ENCODE results near the gene PKN3.
"Not testable (repeated sequence)": the region's sequence is repeated elsewhere in the genome, so short reads cannot be mapped to it uniquely, and the experiment has no call there.

Gene PKN3

DNA sequence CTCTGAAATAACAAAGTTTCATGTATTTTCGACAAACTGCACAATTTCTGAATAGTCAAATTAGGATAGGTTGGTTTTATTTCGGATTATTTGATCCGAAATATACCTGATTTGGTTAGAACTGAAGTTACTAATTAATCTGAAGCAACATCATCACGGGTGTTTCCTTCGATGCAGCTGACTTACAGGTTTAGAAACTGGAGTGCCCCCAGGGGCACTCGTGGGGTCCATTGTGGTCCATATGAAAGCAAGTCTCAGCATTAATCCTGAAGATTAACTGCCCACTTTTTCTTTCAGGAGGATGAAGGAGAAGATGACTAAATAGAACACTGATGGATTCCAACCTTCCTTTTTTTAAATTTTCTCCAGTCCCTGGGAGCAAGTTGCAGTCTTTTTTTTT is 8.0 kb upstream of the PKN3 start:
- no peak for DNase-seq

DNA sequence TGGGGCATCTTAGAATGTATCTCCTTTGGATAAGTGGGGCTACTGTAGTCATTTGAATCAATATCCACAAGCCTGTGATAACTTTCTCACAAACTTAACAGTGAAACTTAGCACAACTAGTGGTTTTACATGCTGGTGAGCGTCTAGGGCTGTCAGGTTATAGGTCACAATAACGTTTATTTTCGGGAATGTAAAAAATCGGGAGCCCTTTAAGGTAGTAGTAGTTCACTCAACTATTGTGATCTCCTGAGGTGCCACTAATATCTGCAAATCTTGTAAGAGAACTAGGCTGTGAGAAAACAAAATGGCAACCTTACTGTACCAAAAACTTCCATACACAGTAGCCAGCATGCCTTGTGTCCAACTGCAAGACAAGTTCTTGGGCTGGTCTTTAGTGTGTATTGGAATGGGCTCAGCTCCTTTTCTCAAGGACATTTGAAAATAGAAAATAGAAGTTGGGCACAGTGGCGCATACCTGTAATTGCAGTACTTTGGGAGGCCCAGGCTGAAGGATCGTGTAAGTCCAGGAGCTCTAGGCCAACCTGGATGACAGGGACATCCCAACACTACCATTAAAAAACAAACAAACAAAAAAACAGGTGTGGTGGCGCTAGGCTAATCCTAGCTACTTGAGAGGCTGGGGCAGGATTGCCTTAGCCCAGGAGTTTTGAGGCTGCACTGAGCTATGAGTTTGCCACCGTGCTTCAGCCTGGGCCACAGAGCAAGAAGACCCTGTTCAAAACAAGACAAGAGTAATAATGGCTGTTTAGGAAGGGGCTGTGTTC is 5.2 kb upstream of the PKN3 start:
- DNase-seq, result no peak

DNA sequence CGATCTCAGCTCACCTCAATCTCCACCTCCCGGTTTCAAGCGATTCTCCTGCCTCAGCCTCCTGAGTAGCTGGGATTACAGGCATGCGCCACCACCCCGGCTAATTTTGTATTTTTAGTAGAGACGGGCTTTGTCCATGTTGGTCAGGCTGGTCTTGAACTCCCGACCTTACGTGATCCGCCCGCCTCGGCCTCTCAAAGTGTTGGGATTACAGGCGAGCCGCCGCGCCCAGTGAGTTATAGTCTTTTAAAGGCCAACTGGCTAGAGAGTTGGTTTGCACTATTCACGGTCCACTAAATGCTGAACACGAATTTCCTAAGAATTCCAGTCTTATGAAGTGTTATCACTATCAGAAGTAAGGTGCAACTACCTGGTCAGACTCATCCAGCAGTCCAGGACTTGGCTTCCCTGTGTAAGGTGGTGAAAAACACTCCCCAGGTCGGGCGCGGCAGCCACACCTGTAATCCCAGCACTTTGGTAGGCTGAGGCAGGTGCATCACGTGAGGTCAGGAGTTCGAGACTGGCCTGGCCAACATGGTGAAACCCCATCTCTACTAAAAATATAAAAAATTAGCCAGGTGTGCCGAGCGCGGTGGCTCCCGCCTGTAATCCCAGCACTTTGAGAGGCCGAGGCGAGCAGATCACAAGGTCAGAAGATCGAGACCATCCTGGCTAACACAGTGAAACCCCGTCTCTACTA is 3.1 kb upstream of the PKN3 start:
- not testable (repeated sequence) for DNase-seq

DNA sequence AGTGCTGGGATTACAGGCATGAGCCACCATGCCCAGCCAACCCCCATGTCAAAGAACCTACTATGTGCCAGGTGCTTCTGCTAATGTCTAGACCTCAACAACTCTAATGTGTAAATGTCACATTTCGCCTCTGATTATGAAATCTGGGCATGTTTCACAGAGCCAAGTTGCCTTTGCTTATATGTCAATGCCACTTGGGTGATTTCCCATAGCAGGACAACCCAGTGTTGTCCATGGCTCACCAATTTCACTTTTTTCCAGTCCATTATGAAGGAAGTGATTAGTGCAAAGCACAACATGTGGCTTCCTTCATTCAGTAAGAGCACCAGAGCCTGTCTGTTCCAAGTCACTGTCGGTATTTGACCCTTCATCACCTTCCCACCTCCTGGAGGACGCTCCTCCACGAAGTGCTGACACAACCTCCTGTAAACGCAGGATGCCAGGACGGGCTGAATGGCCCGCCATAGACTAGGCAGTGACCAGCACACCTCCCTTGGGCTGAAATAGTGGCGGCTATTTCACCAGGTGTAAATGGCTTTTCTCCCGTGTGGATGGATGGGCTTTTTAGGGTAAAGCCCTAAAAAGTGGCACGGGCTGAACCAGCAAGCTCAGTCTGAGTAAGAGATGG is 962 bp upstream of the PKN3 start:
- DNase-seq, result no peak

DNA sequence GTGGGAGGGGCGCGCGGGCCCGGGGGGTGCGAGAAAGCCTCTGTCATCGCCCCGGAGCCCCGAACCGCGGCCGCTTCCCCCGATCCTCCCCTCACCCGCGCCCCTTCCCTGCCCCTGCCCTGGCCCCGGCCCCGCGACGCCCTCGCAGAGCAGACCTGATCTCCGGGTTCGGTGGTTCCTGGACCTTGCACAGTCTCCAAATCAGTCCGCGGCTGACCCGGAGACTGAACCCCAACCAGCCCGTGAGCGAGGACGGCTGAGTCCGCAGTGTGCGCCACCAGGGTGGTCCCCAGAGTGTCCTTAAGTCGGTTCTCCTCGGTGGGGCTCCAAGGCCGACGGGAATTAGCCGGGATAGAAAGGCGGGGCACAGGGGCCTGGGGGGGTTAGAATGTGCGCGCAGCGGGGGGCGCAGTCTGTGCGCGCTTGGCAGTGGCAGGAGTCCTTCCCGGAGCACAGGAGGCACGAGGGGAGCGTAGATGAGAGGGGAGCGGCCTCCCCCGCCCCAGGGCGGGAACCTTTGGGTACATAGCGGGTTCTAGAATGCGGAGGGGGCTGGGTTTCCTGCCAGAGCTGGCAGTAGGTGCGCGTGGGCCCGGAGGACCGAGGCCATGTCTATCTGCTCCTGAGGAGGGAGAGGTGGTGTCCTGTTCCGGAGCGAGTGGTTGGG is 779 bp downstream of the PKN3 start:
- no peak for DNase-seq

DNA sequence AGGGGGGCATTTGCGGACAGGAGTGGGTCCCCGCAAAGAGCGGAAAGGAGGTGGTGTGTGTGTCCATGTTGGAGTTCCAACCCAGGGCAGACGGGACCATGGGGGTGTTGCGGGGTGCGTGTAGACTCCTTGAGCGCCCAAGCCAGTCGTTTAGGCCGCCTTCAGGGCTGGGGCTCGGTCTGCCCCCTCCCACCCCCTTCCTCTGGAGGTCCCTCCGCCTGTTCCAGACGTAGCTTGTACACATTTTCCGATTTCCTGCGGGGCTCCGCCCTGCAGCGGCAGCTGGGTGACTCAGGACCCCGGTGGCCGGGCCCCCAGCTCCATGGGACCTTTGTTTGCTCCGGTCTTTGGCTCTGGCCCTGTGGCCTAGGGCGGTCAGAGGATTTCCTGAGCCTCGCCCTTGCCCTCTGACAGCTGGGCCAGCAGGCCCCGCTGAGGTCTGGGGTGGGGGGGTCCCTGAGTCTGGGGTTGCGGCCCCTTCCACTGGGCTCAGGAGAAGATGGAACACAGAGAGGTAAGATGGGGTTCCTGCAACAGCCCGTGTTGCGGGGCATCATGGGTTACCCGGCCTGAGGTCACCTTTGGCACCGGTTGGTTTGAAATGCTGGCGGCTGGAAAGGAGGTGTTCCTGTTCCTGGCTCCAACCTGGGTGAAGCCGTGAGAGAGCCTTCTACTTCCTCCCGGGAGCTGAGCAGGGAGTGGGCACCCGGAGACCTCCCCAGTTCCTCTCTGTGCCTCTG is 1.5 kb downstream of the PKN3 start:
- no peak for DNase-seq

DNA sequence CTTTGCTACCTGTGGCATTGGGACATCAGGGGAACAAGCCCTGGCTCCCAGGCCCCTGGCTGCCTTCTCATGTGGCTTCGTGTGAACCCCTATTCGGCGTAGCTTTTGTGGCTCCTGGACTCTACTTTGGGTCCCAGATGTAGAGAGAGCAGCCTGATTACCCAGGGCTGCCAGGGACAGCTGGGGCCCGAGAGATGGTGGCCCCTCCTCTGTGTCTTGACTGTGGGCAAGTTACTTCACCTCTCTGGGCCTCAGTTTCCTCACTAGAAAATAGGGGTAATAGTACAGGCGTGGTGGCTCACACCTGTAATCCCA is 2.0 kb downstream of the PKN3 start:
- no peak for DNase-seq

DNA sequence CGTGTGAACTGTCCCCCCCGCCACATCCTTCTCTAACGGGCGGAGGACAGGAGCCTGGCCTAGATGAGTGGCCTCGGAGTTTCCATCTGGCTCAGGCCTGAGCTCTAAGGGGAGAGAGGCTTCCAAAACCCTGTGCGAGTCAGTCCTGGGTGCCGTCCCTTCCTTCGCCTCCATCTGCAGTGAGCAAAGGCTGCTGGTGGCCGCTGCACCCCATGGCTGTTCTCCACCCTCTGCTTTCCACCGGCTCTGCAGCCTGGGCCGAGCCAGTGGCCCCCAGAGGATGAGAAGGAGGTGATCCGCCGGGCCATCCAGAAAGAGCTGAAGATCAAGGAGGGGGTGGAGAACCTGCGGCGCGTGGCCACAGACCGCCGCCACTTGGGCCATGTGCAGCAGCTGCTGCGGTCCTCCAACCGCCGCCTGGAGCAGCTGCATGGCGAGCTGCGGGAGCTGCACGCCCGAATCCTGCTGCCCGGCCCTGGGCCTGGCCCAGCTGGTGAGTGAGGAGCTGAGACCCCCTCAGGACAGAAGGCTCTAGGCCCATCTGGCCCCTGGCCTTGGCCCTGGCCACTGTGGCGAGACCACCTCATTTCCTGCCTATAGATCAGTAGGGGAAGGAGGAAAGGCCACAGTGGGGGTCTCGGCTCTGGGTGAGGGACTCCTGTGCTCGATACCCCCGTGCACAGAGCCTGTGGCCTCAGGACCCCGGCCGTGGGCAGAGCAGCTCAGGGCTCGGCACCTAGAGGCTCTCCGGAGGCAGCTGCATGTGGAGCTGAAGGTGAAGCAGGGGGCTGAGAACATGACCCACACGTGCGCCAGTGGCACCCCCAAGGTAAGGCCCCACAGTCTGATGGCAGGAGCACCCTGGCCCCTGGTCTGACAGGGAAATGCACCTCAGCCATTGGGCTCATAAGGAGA is 3.0 kb downstream of the PKN3 start:
- DNase-seq, result no peak

DNA sequence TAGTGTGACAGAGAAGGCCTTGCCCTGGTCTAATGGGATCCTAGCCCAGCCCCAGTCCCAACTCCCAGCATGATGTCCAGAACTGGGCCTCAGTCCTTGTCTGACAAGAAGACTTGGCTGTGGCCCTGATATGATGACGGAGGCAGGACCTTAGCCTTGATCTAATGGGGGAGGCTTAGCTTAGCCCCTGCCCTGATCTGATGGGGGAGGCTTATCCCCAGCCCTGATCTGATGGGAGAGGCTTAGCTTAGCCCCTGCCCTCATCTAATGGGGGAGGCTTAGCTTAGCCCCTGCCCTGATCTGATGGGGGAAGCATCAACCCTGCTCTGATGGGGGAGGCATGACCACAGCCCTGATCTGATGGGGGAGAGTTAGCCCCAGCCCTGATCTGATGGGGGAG is 3.7 kb downstream of the PKN3 start:
- DNase-seq, result no peak

DNA sequence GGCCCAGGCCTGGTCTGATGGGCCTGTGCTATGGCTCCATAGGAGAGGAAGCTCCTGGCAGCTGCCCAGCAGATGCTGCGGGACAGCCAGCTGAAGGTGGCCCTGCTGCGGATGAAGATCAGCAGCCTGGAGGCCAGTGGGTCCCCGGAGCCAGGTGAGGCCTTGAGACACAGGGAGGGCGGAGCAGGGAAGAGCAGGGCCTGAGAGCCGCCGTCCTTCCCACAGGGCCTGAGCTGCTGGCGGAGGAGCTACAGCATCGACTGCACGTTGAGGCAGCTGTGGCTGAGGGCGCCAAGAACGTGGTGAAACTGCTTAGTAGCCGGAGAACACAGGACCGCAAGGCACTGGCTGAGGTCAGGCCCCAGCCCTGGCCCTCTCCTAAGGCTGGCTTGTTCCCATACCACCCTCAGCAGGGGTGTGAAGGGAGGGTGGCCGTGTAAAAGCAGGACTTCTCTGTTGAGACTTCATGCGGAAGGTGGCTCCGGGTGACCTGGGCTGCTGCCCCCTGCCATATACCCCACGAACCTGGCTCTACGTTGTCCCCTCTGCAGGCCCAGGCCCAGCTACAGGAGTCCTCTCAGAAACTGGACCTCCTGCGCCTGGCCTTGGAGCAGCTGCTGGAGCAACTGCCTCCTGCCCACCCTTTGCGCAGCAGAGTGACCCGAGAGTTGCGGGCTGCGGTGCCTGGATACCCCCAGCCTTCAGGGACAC is 4.5 kb downstream of the PKN3 start:
- no peak for DNase-seq

DNA sequence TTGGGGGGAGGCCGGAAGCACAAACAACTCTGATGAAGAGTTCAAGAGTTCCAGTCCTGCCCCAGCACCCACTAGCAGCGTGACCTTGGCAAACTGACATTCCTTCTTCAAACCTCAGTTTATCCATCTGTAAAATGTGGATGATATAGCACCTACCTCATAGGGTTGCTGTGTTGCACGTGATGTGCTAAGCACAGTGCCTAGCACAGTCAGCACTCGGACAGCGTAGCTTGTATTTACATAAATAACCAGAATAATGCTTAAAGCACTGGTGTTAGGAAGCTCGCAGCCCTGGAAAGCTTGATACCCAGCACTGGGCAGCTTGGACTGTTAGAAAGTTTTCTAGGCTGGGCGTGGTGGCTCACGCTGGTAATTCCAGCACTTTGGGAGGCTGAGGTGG is 5.1 kb downstream of the PKN3 start:
- no peak for DNase-seq

DNA sequence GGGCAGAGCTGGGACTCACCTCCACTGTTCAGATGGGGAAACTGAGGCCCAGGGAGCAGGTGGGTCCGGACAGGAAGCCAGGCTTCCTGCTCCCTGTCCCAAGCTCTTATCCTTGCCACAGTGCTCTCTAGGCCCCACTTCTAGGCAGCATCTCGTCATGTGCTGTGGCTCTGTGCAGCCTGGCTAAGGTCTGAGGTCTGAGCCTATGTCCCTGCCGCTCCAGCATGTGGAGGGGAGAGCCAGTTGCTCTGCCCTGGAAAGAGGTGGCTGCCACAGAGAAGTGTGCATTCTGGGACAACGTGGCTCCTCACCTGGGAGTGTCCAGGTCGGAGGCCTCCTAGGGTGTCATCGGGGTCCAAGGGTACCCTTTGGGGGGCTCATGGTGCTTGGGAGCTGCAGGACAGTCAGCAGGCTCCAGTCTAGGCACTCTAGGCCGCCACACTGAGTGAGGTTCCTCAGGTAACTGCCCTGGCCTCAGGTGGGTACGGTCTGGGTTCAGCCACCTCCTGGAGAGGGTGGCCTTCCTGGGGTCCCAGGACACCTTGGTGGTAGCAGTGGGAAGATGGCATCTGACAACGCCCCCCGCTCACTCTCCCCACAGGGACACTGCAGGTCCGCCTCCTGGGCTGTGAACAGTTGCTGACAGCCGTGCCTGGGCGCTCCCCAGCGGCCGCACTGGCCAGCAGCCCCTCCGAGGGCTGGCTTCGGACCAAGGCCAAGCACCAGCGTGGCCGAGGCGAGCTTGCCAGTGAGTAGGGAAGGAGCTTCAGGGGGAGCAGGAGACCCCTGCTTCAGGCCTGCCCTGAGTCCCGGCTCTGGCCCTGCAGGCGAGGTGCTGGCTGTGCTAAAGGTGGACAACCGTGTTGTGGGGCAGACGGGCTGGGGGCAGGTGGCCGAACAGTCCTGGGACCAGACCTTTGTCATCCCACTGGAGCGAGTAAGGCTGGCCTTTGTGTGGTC is 10.4 kb downstream of the PKN3 start:
- no peak for DNase-seq

DNA sequence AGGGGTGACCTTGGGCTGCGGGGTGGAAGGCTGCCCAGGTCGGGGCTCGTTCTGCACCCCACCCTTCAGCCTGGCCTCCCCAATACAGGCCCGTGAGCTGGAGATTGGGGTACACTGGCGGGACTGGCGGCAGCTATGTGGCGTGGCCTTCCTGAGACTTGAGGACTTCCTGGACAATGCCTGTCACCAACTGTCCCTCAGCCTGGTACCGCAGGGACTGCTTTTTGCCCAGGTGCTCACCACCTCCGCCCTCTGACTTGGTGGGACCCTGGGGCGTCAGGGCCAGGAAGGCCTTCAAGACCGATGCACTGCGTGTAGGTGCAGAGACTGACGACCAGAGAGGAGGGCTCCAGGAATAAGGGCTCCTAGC is 11.1 kb downstream of the PKN3 start:
- no peak for DNase-seq

DNA sequence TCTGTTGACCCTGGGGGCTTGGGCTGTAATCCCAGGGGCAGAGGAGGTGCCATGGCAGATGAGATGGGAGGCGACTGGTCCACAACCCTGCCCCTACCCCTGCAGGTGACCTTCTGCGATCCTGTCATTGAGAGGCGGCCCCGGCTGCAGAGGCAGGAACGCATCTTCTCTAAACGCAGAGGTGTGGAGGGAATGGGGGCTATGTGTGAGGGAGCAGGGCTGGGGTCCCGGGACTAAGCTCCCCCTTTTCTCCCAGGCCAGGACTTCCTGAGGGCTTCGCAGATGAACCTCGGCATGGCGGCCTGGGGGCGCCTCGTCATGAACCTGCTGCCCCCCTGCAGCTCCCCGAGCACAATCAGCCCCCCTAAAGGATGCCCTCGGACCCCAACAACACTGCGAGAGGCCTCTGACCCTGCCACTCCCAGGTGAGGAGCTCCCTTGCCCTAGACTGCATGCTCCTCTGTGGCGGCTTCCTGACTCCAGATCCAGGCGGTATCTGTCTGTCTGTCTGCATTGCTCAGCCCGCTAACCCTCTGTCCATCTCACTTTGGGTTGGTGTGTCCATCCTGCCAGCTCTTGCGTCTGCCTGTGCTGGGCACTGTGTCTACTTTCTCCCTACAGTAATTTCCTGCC is 11.8 kb downstream of the PKN3 start:
- no peak for DNase-seq

DNA sequence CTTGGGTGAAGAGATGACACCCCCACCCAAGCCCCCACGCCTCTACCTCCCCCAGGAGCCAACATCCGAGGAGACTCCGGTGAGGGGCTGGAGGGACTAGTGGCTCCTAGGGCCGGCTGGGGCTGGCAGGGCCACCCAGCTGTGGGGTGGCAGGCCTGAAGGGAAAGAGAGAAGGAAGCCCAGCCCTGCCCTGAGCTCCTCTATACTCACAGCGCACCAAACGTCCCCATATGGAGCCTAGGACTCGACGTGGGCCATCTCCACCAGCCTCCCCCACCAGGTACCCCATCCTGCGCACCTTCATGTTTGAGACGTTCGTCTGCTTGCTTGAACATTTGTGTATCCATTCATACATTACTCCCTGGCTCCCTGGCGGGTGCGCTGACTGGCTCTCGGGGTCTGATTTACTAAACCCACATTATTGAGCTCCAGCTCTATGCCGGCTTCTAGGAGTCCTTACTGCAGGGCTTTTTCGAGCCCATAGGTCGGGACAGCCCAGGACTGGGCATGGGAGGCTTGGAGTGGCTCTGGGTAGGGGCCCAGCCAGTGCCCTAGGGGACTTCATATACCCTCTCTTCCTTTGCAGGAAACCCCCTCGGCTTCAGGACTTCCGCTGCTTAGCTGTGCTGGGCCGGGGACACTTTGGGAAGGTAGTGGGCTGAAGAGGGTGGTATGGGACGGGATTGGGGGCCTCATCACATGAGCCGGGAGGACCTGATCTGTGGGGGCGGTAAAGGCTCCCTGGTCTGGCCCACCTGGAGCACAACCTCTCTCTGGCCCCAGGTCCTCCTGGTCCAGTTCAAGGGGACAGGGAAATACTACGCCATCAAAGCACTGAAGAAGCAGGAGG is 12.5 kb downstream of the PKN3 start:
- no peak for DNase-seq

DNA sequence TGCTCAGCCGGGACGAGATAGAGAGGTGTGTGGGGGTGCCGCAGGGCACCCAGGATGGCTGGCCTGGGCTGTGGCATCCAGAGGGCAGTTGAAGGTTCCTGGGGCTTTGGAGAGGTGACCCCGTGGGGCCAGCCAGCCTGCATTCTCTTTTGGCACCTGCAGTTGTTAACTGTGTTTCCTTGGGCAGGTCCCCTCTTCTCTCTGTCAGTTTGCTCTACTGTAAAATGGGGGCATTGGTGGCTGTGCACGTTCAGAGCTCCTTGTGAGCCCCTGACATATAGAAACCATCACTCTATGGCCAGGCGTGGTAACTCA is 13.1 kb downstream of the PKN3 start:
- DNase-seq, result no peak

DNA sequence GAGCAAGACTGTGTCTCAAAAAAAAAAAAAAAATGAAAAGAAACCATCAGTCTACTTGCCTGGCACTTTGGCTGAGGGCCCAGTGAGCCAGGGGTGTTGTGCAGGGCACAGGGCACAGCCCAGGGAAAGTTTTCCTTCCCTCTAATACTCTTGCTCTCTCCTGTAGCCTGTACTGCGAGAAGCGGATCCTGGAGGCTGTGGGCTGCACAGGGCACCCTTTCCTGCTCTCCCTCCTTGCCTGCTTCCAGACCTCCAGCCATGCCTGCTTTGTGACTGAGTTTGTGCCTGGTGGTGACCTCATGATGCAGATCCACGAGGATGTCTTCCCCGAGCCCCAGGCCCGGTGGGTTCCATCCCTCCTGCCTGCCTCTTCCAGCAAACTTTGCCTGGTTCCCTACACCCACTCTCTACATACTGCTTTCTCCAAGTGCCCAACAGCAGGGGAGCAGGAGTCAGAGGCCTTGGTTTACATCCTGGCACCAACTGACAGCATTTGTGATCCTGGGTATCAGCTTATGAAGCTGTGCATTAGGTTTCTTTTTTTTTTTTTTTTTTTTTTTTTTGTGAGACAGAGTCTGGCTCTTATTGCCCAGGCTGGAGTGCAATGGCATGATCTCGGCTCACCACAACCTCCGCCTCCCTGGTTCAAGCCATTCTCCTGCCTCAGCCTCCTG is 14.4 kb downstream of the PKN3 start:
- DNase-seq, result no peak

DNA sequence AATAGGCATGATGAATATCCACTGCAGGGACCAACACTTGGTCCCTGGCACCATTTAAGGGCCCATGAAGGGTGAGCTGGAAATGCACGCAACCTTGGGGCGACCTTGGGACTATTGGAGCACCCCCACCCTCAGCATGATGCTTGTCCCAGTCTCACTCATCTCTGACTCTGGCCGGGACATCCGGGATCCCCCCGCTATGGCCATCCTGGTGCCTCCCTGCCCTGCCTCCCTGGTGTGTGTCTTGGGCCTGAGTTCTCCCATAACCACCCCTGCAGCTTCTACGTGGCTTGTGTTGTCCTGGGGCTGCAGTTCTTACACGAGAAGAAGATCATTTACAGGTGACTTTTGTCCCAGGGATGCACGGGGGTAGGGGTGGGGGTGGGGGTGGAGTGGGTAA is 15.7 kb downstream of the PKN3 start:
- no peak for DNase-seq
